ENCODE results near the gene MMP25.

MMP25 gene

GRCh38 chr16:3097266-3097665 is 50.9 kb downstream of the MMP25 start:
- no peak for DNase-seq

- no peak for DNase-seq
These were observed 52.4 kb downstream of the MMP25 start, which contains the start of gene ZSCAN10 for GRCh38 chr16:3098459-3099394. Gene ZSCAN10, minus strand, starts transcription at chr16:3099294. Its CDS starts 6,357 bp downstream, at chr16:3092937.

DNA sequence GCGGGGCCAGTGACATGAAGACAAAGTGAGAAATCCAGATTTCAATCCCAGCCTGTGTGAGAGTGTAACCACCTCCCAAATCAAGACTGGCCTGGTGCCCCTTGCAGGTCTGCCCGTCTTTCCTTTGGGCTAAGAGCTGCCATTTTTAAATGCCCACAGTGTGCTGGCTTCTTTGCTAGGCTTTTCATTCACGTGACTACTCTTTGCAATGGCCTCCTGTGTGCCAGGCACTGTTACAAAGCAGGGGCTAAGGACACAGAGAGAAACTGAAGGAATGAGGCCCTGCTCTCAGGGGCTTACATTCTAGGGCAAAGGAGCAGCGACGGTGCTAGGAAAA is 53.0 kb downstream of the MMP25 start:
- no peak for DNase-seq

DNA sequence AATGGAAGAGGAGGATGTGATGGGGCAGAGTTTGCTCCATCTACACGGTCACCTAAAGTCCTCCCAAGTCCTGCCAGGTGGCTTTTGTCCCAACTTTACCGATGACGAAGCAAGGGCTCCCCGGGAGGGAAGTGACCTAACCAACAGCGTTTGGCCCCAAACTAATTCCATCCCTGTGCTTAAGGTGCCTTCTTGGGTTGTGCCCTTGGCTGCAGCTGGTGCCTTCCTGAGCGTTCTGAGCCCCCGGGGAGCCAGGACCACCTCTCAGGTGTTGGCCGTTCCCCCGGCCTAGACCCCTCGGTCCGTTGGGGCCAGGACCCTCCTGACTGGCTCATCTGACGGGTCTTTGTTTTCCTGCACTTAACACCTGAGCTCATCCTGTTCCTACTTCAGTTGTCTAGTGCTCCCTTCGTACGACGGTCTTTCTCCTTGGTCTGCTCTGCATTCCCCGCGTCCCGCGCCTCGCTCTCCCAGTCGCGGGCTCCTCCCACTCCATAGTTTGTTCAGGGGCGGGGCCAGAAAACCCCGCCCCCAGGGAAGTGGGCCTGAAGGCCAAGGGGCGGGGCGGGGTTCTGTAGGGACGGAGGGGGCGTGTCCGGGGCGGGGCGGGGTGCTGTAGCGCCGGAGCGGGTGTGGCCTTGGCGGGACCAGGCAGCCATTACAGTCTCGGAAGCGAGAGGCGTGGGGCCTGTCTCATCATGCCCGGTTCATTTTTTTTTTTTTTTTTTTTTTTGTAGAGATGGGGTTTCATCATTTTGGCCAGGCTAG is 53.6 kb downstream of the MMP25 start:
- DNase-seq: peak; percentile 93

DNA sequence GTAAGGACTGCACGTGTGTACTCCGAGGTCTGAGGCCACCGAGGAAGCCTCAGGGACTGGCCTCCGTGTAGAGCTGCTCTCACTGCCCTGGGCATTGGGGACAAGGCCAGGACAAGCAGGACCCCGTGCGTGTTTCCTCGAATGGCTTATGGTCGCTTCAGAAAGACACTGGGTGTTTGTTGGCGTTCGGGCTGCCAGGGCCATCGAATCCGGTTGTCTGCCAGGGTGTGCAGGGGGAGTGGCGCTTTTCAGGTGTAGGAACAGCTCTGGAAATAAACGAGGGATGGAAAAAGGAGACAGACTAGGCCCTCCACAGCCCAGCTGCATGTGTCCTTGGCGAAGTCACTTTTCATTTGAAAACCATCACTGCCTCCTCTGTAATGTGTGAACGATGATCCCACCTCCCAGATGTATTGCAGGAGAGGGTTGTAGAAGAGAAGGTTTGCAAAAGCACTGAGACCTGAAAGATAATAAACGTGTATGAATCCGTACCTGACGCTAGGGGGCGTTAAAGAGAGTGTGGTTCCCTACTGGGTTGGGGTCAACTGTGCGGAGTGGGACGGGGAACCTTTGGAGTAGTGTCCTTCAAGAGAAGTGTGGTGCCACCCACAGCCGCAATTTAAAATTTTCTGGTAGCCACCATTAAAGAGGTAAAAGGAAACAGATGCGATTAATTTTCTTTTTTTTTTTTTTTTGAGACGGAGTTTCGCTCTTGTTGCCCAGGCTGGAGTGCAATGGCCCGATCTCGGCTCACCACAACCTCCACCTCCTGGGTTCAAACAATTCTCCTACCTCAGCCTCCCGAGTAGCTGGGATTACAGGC is 54.9 kb downstream of the MMP25 start:
- DNase-seq: peak; percentile 43

DNA sequence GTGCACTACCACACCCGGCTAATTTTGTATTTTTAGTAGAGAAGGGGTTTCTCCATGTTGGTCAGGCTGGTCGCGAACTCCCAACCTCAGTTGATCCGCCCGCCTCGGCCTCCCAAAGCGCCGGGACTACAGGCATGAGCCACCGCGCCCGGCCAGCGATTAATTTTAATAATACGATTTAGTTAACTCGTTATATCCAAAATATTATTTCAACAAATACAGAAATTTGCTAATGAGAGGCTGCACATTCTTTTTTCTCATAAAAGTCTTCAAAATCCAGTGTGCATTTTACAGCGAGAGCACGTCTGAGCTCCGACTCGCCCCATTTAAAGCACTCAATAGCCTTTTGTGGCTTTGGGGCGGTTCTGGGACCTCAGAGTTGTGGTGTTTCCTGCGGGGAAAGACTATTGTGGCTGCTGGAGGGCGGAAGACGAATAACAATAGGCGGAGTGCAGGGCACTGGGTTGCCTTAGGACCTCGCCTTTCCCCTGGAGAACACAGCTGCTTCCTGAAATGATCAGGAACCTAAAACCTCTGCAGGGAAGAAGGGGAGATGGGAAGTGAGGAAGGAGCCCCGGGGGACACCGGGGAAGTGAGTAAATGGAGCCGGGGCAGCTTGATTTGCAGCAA is 55.6 kb downstream of the MMP25 start:
- no peak for DNase-seq

DNA sequence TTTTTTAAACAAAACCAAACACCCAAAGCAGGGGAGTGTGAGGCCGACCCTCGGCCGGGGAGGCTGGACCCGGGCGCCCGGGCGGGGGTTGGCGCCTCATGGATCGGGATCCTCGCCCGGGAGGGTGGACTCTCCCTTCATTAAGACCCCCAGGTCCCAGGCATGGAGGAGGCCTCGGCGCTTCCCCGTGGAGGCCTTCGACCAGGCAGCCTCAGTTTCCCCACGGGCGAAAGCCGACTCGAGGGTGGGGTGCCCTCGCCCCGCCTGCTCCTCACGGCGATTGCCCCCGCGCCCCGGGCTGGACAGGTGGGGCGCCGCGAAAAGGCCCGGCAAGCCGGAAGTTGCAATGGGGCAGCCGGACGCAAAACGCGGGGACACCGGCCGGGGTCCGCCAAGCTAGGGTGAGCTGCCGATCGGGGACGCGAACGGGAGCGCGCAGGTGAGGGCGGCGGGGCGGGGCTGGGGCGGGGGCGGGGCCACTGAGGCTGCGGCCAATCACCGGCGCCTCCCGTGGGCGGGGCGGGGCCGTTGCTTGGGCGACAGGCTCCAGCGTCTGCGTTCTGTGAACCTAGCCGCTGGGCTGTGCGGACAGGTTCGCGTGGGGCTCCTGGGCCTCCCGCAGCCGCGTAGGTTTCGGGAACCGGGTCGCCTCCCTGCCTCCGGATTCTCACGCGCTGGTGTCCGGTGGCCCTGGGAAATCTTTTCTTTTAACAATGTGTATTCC is 60.0 kb downstream of the MMP25 start:
- peak; percentile 92 for DNase-seq

All from stimulated activated naive CD4-positive, alpha-beta T cell treated with Interleukin-2 at 50 U/mL for 16 hours (primary cell).